Neuronal stem cell (in vitro differentiated cells): Measurements from ENCODE around the gene ATP6V0A1.
A peak's percentile ranks its signal among the peaks of the same experiment; 100 is the strongest.

Experiments
- DNase-seq: peaks from one replicate; pipeline ENCODE4 v3.0.0-alpha.2; 2013; ENCODE audit warnings: low spot score
- H2AFZ ChIP-seq: one replicate; pipeline ENCODE4 v1.6.1; 2013; ENCODE audit warnings: mild to moderate bottlenecking, low read length, inconsistent platforms
- H2AK5ac ChIP-seq: 2 replicates; pipeline ENCODE4 v1.6.1; 2013; ENCODE audit warnings: low read depth, mild to moderate bottlenecking, inconsistent platforms, low read length, moderate library complexity, mixed read lengths
- H2BK120ac ChIP-seq: 2 replicates; pipeline ENCODE4 v1.6.1; 2013; ENCODE audit warnings: low read depth, mild to moderate bottlenecking, inconsistent platforms, low read length, moderate library complexity, mixed read lengths
- H2BK12ac ChIP-seq: one replicate; pipeline ENCODE4 v1.6.1; 2013; ENCODE audit warnings: low read length, inconsistent platforms
- H2BK15ac ChIP-seq: 2 replicates; pipeline ENCODE4 v1.6.1; 2013; ENCODE audit warnings: mild to moderate bottlenecking, low read length, inconsistent platforms, mixed read lengths
- H2BK5ac ChIP-seq: one replicate; pipeline ENCODE4 v1.6.1; 2013; ENCODE audit warnings: inconsistent platforms, mild to moderate bottlenecking, low read length, moderate library complexity
- H3K14ac ChIP-seq: one replicate; pipeline ENCODE4 v1.6.1; 2013; ENCODE audit warnings: low read length, inconsistent platforms
- H3K18ac ChIP-seq: 2 replicates; pipeline ENCODE4 v1.6.1; 2013; ENCODE audit warnings: low read length, inconsistent platforms
- H3K23ac ChIP-seq: 2 replicates; pipeline ENCODE4 v1.6.1; 2013; ENCODE audit warnings: low read depth, mild to moderate bottlenecking, mixed read lengths, low read length, inconsistent platforms; ENCODE audit not compliant: poor library complexity
- H3K27ac ChIP-seq: replicated peaks from 3 replicates; pipeline ENCODE4 v1.5.1; 2013; ENCODE audit warnings: low read length, inconsistent platforms
- H3K27me3 ChIP-seq, 3 experiments: 2 replicates each; pipeline ENCODE4 v1.6.1; 2013; ENCODE audit warnings: low read length in 3 of 3, mild to moderate bottlenecking in 2 of 3, inconsistent platforms in 1 of 3, low read depth in 1 of 3, mixed read lengths in 1 of 3, moderate library complexity in 1 of 3; ENCODE audit not compliant: control insufficient read depth in 3 of 3, insufficient read depth in 3 of 3
- H3K36me3 ChIP-seq, 2 donors: replicated peaks in 1 of 2; 2 replicates each; pipeline ENCODE4 v1.6.1; 2013; ENCODE audit warnings: low read length in 2 of 2; ENCODE audit not compliant: control insufficient read depth in 2 of 2, insufficient read depth in 2 of 2
- H3K4ac ChIP-seq: 2 replicates; pipeline ENCODE4 v1.6.1; 2013; ENCODE audit warnings: inconsistent platforms, mild to moderate bottlenecking, low read length, moderate library complexity
- H3K4me1 ChIP-seq, 2 donors: 1 replicate in 1 of 2; 2 replicates in 1 of 2; pipeline ENCODE4 v1.6.1; 2013; ENCODE audit warnings: low read length in 2 of 2, low read depth in 1 of 2; ENCODE audit not compliant: control insufficient read depth in 2 of 2, insufficient read depth in 1 of 2
- H3K4me2 ChIP-seq: one replicate; pipeline ENCODE4 v1.6.1; 2013; ENCODE audit warnings: mild to moderate bottlenecking, low read length, inconsistent platforms; ENCODE audit not compliant: insufficient read depth, poor library complexity, severe bottlenecking
- H3K4me3 ChIP-seq, 2 donors: 2 replicates each; pipeline ENCODE4 v1.5.1; 2013; ENCODE audit warnings: low read length in 2 of 2, mild to moderate bottlenecking in 2 of 2, inconsistent platforms in 1 of 2, moderate library complexity in 1 of 2
- H3K79me1 ChIP-seq: one replicate; pipeline ENCODE4 v1.6.1; 2013; ENCODE audit warnings: low read depth, mild to moderate bottlenecking, inconsistent platforms, low read length, moderate library complexity
- H3K9ac ChIP-seq: one replicate; pipeline ENCODE4 v1.6.1; 2013; ENCODE audit warnings: mild to moderate bottlenecking, low read depth, low read length, inconsistent platforms; ENCODE audit not compliant: poor library complexity
- H3K9me3 ChIP-seq, 2 donors: replicated peaks in 1 of 2; 2 replicates each; pipeline versions ENCODE3 to v1.6.1; 2013; ENCODE audit warnings: low read length in 2 of 2, mild to moderate bottlenecking in 2 of 2, inconsistent platforms in 1 of 2, low read depth in 1 of 2, mixed read lengths in 1 of 2, moderate library complexity in 1 of 2; ENCODE audit not compliant: control insufficient read depth in 2 of 2, insufficient read depth in 1 of 2
- H4K8ac ChIP-seq: one replicate; pipeline ENCODE4 v1.6.1; 2013; ENCODE audit warnings: low read depth, mild to moderate bottlenecking, inconsistent platforms, low read length, moderate library complexity
- H4K91ac ChIP-seq: one replicate; pipeline ENCODE4 v1.6.1; 2013; ENCODE audit warnings: low read length, low read depth, mild to moderate bottlenecking, inconsistent platforms; ENCODE audit not compliant: poor library complexity
- WGBS, 2 donors: extraction: QIAGEN DNeasy Blood & Tissue Kit; methylation state at CpG; one replicate each; pipeline ENCODE4 v1.1.7; 2013; ENCODE audit warnings: missing lambda C conversion rate in 2 of 2, mixed read lengths in 1 of 2; ENCODE audit not compliant: insufficient read length in 2 of 2, insufficient replicate concordance in 1 of 2; ENCODE audit errors: extremely low coverage in 2 of 2; 5-methylcytosine and 5-hydroxymethylcytosine counted together

The ATP6V0A1 gene

DNA sequence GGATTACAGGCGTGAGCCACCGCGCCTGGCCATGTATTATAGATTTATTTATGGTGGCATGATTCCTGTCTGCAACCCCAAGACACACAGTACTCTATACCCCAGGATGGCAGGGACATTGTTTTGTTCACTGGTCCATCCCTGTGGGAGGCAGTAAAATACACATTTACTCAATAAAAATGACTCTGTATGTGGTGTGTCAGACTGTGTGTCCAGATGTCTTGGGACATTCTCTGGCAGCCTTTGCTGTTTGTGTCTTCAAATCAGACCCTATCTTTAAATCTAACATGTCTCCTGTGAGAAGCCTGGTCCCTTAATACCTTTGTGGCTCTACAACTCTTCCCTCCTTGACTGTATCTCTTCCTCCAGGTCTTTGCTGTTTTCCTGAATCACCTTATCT is 101.6 kb downstream of the ATP6V0A1 start:
- no peak overlapping the region for H3K27ac ChIP-seq
- no peak overlapping the region for H3K23ac ChIP-seq
- peaks cover 10% of the 10 kb centered on the region for H3K79me1 ChIP-seq
- peaks cover 11 to 22% of the 10 kb centered on the region in 2 donors for H3K36me3 ChIP-seq
- no peak overlapping the region for H3K4me3 ChIP-seq
- no peak overlapping the region for H4K91ac ChIP-seq
- no peak overlapping the region for H3K9ac ChIP-seq
- H3K14ac ChIP-seq: no peak overlapping the region
- no peaks in the 10 kb centered on the region for H3K27me3 ChIP-seq
- no peak overlapping the region for H4K8ac ChIP-seq
- DNase-seq: no peak
- H2BK5ac ChIP-seq: no peak overlapping the region
- no peak overlapping the region for H3K4ac ChIP-seq
- H2BK120ac ChIP-seq: no peak overlapping the region
- no peaks in the 10 kb centered on the region for H3K9me3 ChIP-seq
- H2BK15ac ChIP-seq: no peak overlapping the region
- no peak overlapping the region for H2AK5ac ChIP-seq
- H2BK12ac ChIP-seq: no peak overlapping the region
- H2AFZ ChIP-seq: no peak overlapping the region
- H3K18ac ChIP-seq: no peak overlapping the region
- WGBS, 2 donors: no CpG with 5 or more reads among the region's 3 CpGs
- H3K4me2 ChIP-seq: no peak overlapping the region
- peaks cover 9 to 14% of the 10 kb centered on the region in 2 donors for H3K4me1 ChIP-seq

DNA sequence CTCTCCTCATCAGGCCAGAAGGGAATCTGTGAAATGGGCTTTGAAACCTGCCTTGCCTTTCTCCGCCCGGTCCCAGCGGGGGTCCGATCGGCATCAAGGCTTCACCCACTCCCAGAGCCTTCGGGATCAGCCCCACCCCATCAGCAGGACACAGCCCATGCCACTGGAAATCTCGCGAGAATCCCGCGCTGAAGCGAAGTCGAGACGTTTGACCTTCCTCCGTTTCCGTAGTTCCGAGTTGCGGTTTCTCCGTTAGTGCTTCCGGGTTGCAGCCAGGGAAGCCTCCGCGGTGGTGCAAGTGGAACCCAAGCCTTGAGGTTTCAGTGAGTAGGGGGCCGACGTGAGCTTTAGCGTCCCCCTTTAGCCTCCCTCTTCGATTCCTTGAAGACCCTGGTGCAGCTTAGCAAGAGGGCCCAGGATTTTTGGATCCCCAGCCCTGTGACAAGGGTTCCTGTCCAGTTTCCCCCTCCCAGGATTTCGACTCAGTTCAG is 103.3 kb downstream of the ATP6V0A1 start, which contains the start of gene COASY:
Gene COASY, plus strand, starts transcription at position 252 of the 491 bp plus-strand sequence. CDS start 475 bp downstream, outside the sequence.
- Histone ChIP-seq H2BK15ac (peak within 1 kb of the TSS; percentile 19), H3K27me3 (no peaks in the 10 kb centered on the region), H3K27ac (peak within 1 kb of the TSS; percentile 64), H3K14ac (no peak within 1 kb of the TSS), H3K9ac (peak within 1 kb of the TSS; percentile 94), H3K79me1 (peaks cover 12% of the 10 kb centered on the region), H3K9me3 (no peaks in the 10 kb centered on the region), H2AFZ (peak within 1 kb of the TSS; percentile 85), H2BK120ac (no peak within 1 kb of the TSS), H4K91ac (no peak within 1 kb of the TSS), H3K4me1 (peaks cover 11 to 14% of the 10 kb centered on the region in 2 donors), H3K4me3 (peak within 1 kb of the TSS; percentile 66 to 92), H3K36me3 (peaks cover 21 to 34% of the 10 kb centered on the region in 2 donors), H4K8ac (peak within 1 kb of the TSS; percentile 17), H3K23ac (peak within 1 kb of the TSS; percentile 57), H2BK5ac (peak within 1 kb of the TSS; percentile 58), H2BK12ac (no peak within 1 kb of the TSS), H3K4me2 (peak within 1 kb of the TSS; percentile 94), H3K4ac (no peak within 1 kb of the TSS), H2AK5ac (peak within 1 kb of the TSS; percentile 41), H3K18ac (peak within 1 kb of the TSS; percentile 91)
- DNase-seq: peak; percentile 92
- WGBS, 2 donors: no CpG with 5 or more reads among the region's 26 CpGs

DNA sequence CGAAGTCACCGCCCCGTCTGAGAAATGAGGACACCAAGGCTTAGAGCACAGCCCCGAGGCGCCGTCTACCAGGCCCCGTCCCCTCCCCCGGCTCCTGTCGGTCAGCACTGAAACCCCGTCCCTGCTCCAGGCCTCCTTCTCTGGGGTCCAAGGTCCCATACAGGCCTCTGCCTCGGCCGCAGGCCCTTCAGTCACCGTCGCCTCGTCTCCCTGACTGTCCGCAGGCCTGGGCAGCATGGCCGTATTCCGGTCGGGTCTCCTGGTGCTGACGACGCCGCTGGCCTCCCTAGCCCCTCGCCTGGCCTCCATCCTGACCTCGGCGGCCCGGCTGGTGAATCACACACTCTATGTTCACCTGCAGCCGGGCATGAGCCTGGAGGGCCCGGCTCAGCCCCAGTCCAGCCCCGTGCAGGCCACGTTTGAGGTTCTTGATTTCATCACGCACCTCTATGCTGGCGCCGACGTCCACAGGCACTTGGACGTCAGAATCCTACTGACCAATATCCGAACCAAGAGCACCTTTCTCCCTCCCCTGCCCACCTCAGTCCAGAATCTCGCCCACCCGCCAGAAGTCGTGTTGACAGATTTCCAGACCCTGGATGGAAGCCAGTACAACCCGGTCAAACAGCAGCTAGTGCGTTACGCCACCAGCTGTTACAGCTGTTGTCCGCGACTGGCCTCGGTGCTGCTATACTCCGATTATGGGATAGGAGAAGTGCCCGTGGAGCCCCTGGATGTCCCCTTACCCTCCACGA is 103.9 kb downstream of the ATP6V0A1 start:
- no peak overlapping the region for H3K4ac ChIP-seq
- H3K27ac ChIP-seq: peak overlapping the region; percentile 64
- H3K9ac ChIP-seq: peak overlapping the region; percentile 94
- no peak overlapping the region for H4K8ac ChIP-seq
- no peak for DNase-seq
- no peaks in the 10 kb centered on the region for H3K27me3 ChIP-seq
- H3K14ac ChIP-seq: no peak overlapping the region
- no peak overlapping the region for H2BK12ac ChIP-seq
- no peak overlapping the region for H4K91ac ChIP-seq
- H2BK5ac ChIP-seq: peak overlapping the region; percentile 58
- H3K79me1 ChIP-seq: peaks cover 19% of the 10 kb centered on the region
- H2AK5ac ChIP-seq: peak overlapping the region; percentile 41
- WGBS, 2 donors: no CpG with 5 or more reads among the region's 48 CpGs
- H3K4me2 ChIP-seq: peak overlapping the region; percentile 94
- H2BK120ac ChIP-seq: no peak overlapping the region
- peaks cover 21 to 34% of the 10 kb centered on the region in 2 donors for H3K36me3 ChIP-seq
- H2BK15ac ChIP-seq: no peak overlapping the region
- peak overlapping the region; percentile 57 for H3K23ac ChIP-seq
- H3K4me1 ChIP-seq: peaks cover 12 to 14% of the 10 kb centered on the region in 2 donors
- H3K18ac ChIP-seq: no peak overlapping the region
- H3K9me3 ChIP-seq: no peaks in the 10 kb centered on the region
- peak overlapping the region; percentile 85 for H2AFZ ChIP-seq
- peak overlapping the region; percentile 66 to 92 for H3K4me3 ChIP-seq

DNA sequence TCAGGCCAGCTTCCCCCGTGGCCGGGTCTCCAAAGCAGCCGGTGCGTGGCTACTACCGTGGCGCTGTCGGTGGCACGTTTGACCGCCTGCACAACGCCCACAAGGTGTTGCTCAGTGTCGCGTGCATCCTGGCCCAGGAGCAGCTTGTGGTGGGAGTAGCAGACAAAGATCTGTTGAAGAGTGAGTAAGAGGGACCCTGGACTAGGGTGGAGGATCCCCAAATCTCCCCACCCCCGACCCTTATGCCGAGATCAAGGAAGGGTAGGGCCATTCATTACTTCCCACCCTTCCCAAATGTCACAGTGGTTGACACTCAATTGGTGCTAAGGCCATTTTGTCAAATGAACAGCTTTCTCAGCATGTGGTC is 104.4 kb downstream of the ATP6V0A1 start:
- no peaks in the 10 kb centered on the region for H3K9me3 ChIP-seq
- no peak overlapping the region for H2BK5ac ChIP-seq
- DNase-seq: no peak
- H3K4me1 ChIP-seq: peaks cover 15 to 16% of the 10 kb centered on the region in 2 donors
- no peak overlapping the region for H2AK5ac ChIP-seq
- no peak overlapping the region for H4K91ac ChIP-seq
- H2AFZ ChIP-seq: no peak overlapping the region
- no peak overlapping the region for H2BK15ac ChIP-seq
- no peak overlapping the region for H3K23ac ChIP-seq
- no peak overlapping the region for H2BK120ac ChIP-seq
- H3K27me3 ChIP-seq: no peaks in the 10 kb centered on the region
- no peak overlapping the region for H3K4ac ChIP-seq
- H3K4me3 ChIP-seq: peak overlapping the region; percentile 66 to 92
- no peak overlapping the region for H3K18ac ChIP-seq
- no peak overlapping the region for H3K14ac ChIP-seq
- H3K27ac ChIP-seq: no peak overlapping the region
- H4K8ac ChIP-seq: no peak overlapping the region
- H2BK12ac ChIP-seq: no peak overlapping the region
- peak overlapping the region; percentile 94 for H3K4me2 ChIP-seq
- WGBS, 2 donors: no CpG with 5 or more reads among the region's 14 CpGs
- no peak overlapping the region for H3K9ac ChIP-seq
- H3K36me3 ChIP-seq: peaks cover 21 to 35% of the 10 kb centered on the region in 2 donors
- peaks cover 21% of the 10 kb centered on the region for H3K79me1 ChIP-seq
